NCI-H774 (cell line): Measurements from ENCODE around the gene IKZF3.
"Not testable (repeated sequence)": the region's sequence is repeated elsewhere in the genome, so short reads cannot be mapped to it uniquely, and the experiment has no call there.

Source experiments
- DNase-seq: peaks from one replicate; lab custom pipeline; 2025; lab: John Stamatoyannopoulos, UW

Gene IKZF3

GRCh38 chr17:39777534-39778365, 86.4 kb downstream of the IKZF3 start:
- DNase-seq = no peak

- no peak for DNase-seq
Measured at GRCh38 chr17:39776252-39776651, 87.9 kb downstream of the IKZF3 start.

GRCh38 chr17:39775031-39775430, 89.1 kb downstream of the IKZF3 start:
- DNase-seq = no peak

GRCh38 chr17:39774047-39774446, 90.1 kb downstream of the IKZF3 start:
- DNase-seq = no peak

- DNase-seq = no peak
Measured at GRCh38 chr17:39772987-39773934, 90.9 kb downstream of the IKZF3 start.

GRCh38 chr17:39772415-39772814, 91.7 kb downstream of the IKZF3 start:
- no peak for DNase-seq

GRCh38 chr17:39769974-39770587, 94.0 kb downstream of the IKZF3 start:
- peak; percentile 67 for DNase-seq

GRCh38 chr17:39767147-39767546, 97.0 kb downstream of the IKZF3 start:
- no peak for DNase-seq

GRCh38 chr17:39765766-39766165, 98.3 kb downstream of the IKZF3 start:
- DNase-seq = no peak

GRCh38 chr17:39765175-39765574, 98.9 kb downstream of the IKZF3 start:
- no peak for DNase-seq

GRCh38 chr17:39764171-39764570, 99.9 kb downstream of the IKZF3 start:
- DNase-seq = not testable (repeated sequence)

- no peak for DNase-seq
Measured at GRCh38 chr17:39763051-39763820, 100.9 kb downstream of the IKZF3 start.

- DNase-seq = no peak
Measured at GRCh38 chr17:39761861-39762496, 102.1 kb downstream of the IKZF3 start.

GRCh38 chr17:39759204-39759603, 104.9 kb downstream of the IKZF3 start:
- DNase-seq = no peak

GRCh38 chr17:39757931-39758873, 105.9 kb downstream of the IKZF3 start:
- no peak for DNase-seq

- no peak for DNase-seq
Measured at GRCh38 chr17:39757176-39757662, 106.9 kb downstream of the IKZF3 start.

GRCh38 chr17:39756380-39757079, 107.6 kb downstream of the IKZF3 start:
- DNase-seq = no peak

- no peak for DNase-seq
Measured at GRCh38 chr17:39755554-39756379, 108.3 kb downstream of the IKZF3 start.
